Heart left ventricle (tissue), 16 donors: ENCODE results near the gene TBX2. TPM values are rescaled to one million over a fixed set of nuclear protein-coding genes. Genes with fewer than 3 reads are reported as not detected.
A peak's percentile ranks its signal among the peaks of the same experiment; 100 is the strongest.

ENCODE experiments used
- ATAC-seq, 4 donors: fragments of 200-7000 bp; cut with Tn5 transposase; one replicate each; pipeline ENCODE4 v1.9.1; 2020 to 2022; ENCODE audit warnings: moderate library complexity in 4 of 4, mild to moderate bottlenecking in 3 of 4, moderate number of reproducible peaks in 1 of 4
- DNase-seq, 5 donors: peaks; one replicate each; pipeline ENCODE4 v3.0.0-alpha.2; 2020
- H3K27ac ChIP-seq, 12 donors: fragments of 200-600 bp; sonication (generic) in 4 of 12; one replicate each; pipeline versions ENCODE4 v1.5.0 to v1.8.0; 2016 to 2022; ENCODE audit warnings: mild to moderate bottlenecking in 2 of 12
- H3K27me3 ChIP-seq, 9 donors: fragments of 200-600 bp; sonication (generic) in 2 of 9; one replicate each; pipeline versions ENCODE4 v1.5.1 to v1.8.0; 2016 to 2022; ENCODE audit warnings: mild to moderate bottlenecking in 3 of 9
- H3K36me3 ChIP-seq, 9 donors: fragments of 200-600 bp; sonication (generic) in 2 of 9; one replicate each; pipeline versions ENCODE4 v1.5.0 to v1.8.0; 2018 to 2022; ENCODE audit warnings: mild to moderate bottlenecking in 2 of 9
- H3K4me1 ChIP-seq, 12 donors: fragments of 200-600 bp; sonication (generic) in 4 of 12; one replicate each; pipeline versions ENCODE4 v1.5.0 to v1.8.0; 2016 to 2022; ENCODE audit warnings: mild to moderate bottlenecking in 3 of 12
- H3K4me3 ChIP-seq, 12 donors: fragments of 200-600 bp; sonication (generic) in 4 of 12; one replicate each; pipeline versions ENCODE4 v1.5.0 to v1.8.0; 2017 to 2022; ENCODE audit warnings: mild to moderate bottlenecking in 9 of 12, moderate library complexity in 4 of 12
- H3K9me3 ChIP-seq, 12 donors: fragments of 200-600 bp; sonication (generic) in 4 of 12; one replicate each; pipeline versions ENCODE4 v1.5.0 to v1.8.0; 2016 to 2022; ENCODE audit warnings: mild to moderate bottlenecking in 1 of 12
- CTCF ChIP-seq, 12 donors: fragments of 200-600 bp; sonication (generic) in 4 of 12; IDR thresholded peaks; one replicate each; pipeline versions ENCODE4 v1.5.0 to v1.8.0; 2018 to 2022; ENCODE audit warnings: antibody characterized with exemption in 12 of 12, mild to moderate bottlenecking in 5 of 12
- POLR2A ChIP-seq, 2 donors: fragments of 450-650 bp; IDR thresholded peaks; one replicate each; pipeline ENCODE4 v1.6.1; 2017; ENCODE audit warnings: antibody characterized with exemption in 2 of 2, mild to moderate bottlenecking in 2 of 2, moderate library complexity in 2 of 2
- WGBS, 4 donors: extraction: QIAGEN DNeasy Blood & Tissue Kit in 2 of 4; methylation state at CpG; one replicate each; pipeline versions ENCODE4 v1.1.5 to v1.1.7; 2013 to 2018; 5-methylcytosine and 5-hydroxymethylcytosine counted together
- intact Hi-C, 10 donors: fragments of 100-400 bp; cut with DNase I; formaldehyde crosslinking; loops; one replicate each; pipeline versions ENCODE4 v1.11.1 to v1.14.2; 2022
- polyA plus RNA-seq, 2 donors: library from polyadenylated mRNA; stranded (reverse); fragments of 200-250 nt; gene quantifications; one replicate each; pipeline ENCODE4 v1.2.3, GENCODE V29; 2013
- total RNA-seq, 9 donors: library from RNA; depleted of rRNA in 2 of 9; stranded (reverse); fragments of >200 nt in 2 of 9; fragmentation: NEBNext Ultra II Directional in 3 of 9; extraction: Animal tissue kit (Norgen Biotek cat#: 25700) in 3 of 9; gene quantifications; one replicate each; pipeline versions ENCODE4 v1.1.0 to v1.2.4, GENCODE V29; 2016 to 2023
- donor health status: ischemic (EF 13 %, LVEDD 7.1; RV severe dilation, severe dysfunction).
- donor health status: healthy with polysubstance abuse.
- donor health status: DM: no; HTN: yes; CAD: no.
- donor health status: DM: no; HTN: no; CAD: no.
- donor health status: ischemic (EF 25% LVEDD 6.9; RV normal size, moderate dysfunction).
- donor health status: ischemic (EF 25% LVEDD 5.7; RV mildly dilated, moderate dysfunction).
- donor health status: healthy.
- donor health status: DM: yes; HTN: yes; CAD: no.
- donor health status: ischemic (EF 35%, LVEDD 5.7; RV mildly dilated, moderate dysfunction).
- donor health status: nonischemic (EF 11% LVEDD 7.7; RV severe dilation, severe dysfunction).
- donor health status: DM: yes; HTN: yes; CAD: no.
- donor health status: PGD.
- donor health status: ischemic (EF 29% LVEDD 5.4; RV normal size, mild dysfunction).
- donor health status: nonischemic (EF 23%, LVEDD 6.1; RV moderate dilation, normal function).

The TBX2 gene
- total and polyA plus RNA-seq, 11 donors: 7.0 to 23.0 (median 13.4) TPM

- 43 to 64% (median 45%) methylated on average over 34 to 38 of the region's 38 CpGs for WGBS, 4 donors
- H3K9me3 ChIP-seq: no peaks in the 10 kb centered on the region
- peak overlapping the region; percentile 59 to 88 (median 76) for H3K27ac ChIP-seq
- no peak for TF ChIP-seq CTCF (IDR thresholded peaks at IDR 0.05)
- no peak for TF ChIP-seq POLR2A (IDR thresholded peaks at IDR 0.05)
- intact Hi-C loops: loop anchor here in 6 of 10 donors (5.0 to 10.0 kb wide), 8 partner anchors 61 to 671 kb away; no protein-coding TSS in a partner anchor
- no peaks in the 10 kb centered on the region for H3K36me3 ChIP-seq
- peak in 1 of 5 donors; percentile 61 for DNase-seq
- peaks cover 25 to 52% (median 41%) of the 10 kb centered on the region in 9 donors for H3K27me3 ChIP-seq
- ATAC-seq: no peak
- peak overlapping the region; percentile 15 to 84 (median 65) for H3K4me3 ChIP-seq
- peaks cover 0 to 45% (median 27%) of the 10 kb centered on the region in 12 donors for H3K4me1 ChIP-seq
Observed at GRCh38 chr17:61395409-61395982, 4.1 kb upstream of the TBX2 start.

DNA sequence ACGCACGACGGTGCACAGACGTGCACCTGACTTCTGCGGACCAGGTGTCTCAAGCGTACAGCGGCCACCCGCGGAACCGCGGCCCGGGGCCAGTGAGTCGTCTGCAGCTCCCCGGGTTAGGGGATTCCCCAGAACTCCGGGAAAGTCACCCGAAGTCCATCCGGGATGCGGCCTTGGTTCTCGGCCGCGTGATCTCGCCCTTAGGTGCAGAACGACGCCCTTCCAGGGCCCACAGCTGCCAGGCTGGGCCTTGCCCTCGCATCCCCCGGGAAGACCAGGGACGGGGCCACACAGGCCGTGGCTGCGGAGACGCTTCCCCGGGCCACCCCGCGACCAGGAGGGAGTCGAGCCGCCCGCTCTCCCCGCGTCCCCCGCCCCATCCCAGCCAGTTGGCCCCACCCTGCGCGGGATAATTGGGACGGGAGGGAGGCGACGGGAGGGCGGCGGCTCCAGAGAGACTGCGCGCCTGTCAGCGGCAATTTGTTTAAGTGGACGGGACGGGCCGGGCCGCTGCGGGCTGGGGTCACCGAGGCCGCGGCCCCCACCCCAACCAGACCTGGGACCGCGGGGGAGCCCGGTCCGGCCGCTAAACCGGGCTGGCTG lies 3.6 kb upstream of the TBX2 start:
- H3K9me3 ChIP-seq: no peaks in the 10 kb centered on the region
- ATAC-seq (no peak), DNase-seq (peak in 2 of 5 donors; percentile 55 to 70)
- intact Hi-C loops: loop anchor here in 6 of 10 donors (5.0 to 10.0 kb wide), 8 partner anchors 61 to 671 kb away; no protein-coding TSS in a partner anchor
- H3K27me3 ChIP-seq: peaks cover 25 to 58% (median 47%) of the 10 kb centered on the region in 9 donors
- TF ChIP-seq CTCF (IDR thresholded peaks at IDR 0.05) (no peak), POLR2A (IDR thresholded peaks at IDR 0.05) (no peak)
- 9 to 24% (median 13%) methylated on average over 27 to 63 of the region's 63 CpGs for WGBS, 4 donors
- H3K27ac ChIP-seq: peak overlapping the region; percentile 59 to 88 (median 76)
- peaks cover 0 to 51% (median 29%) of the 10 kb centered on the region in 12 donors for H3K4me1 ChIP-seq
- peak overlapping the region; percentile 15 to 84 (median 65) for H3K4me3 ChIP-seq
- peaks cover 0 to under 1% (median 0%) of the 10 kb centered on the region in 9 donors for H3K36me3 ChIP-seq

- H3K27me3 ChIP-seq: peaks cover 28 to 63% (median 52%) of the 10 kb centered on the region in 9 donors
- DNase-seq (peak in 1 of 5 donors; percentile 30), ATAC-seq (no peak)
- peaks cover 0 to 4% (median 0%) of the 10 kb centered on the region in 9 donors for H3K36me3 ChIP-seq
- no peaks in the 10 kb centered on the region for H3K9me3 ChIP-seq
- 3 to 6% (median 4%) methylated on average over 7 to 46 of the region's 46 CpGs for WGBS, 4 donors
- peak overlapping the region; percentile 59 to 88 (median 76) for H3K27ac ChIP-seq
- peaks cover 0 to 56% (median 29%) of the 10 kb centered on the region in 12 donors for H3K4me1 ChIP-seq
- H3K4me3 ChIP-seq: peak overlapping the region; percentile 34 to 84 (median 65)
- intact Hi-C loops: loop anchor here in 6 of 10 donors (5.0 to 10.0 kb wide), 8 partner anchors 62 to 672 kb away; no protein-coding TSS in a partner anchor
- TF ChIP-seq CTCF (IDR thresholded peaks at IDR 0.05) (no peak), POLR2A (IDR thresholded peaks at IDR 0.05) (no peak)
Observed at GRCh38 chr17:61396586-61397085, 3.0 kb upstream of the TBX2 start.
